Measurements from ENCODE around the gene KCNMA1.

KCNMA1 gene

DNA sequence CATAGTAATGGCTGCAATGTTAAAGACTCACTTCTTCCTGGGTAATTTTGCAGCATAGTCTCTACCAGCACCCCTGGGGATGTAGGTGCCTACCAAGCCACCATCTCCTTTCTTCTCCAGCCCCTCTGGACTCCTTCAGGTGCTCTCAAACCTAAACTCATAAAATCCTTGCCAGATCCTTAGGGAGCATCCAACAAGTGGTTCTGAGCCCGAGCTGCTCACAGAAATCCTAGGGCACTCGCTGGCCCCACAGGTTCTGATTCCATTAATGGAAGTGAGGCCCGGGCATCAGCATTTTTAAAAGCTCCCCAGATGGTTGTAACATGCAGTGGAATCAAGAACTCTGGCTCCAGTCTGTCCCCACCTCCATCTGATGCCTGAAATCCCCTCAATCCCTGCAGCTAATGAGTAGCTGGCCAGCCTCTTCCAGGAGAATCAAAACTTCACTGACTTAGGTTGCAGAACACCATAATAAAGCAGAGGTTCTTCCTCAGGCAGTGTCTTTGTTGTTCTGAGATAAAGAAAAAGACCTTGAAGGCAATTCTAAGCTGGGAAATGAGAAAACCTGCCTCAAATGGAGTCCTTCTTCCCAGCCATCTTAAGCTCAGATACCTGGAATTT is 336.8 kb downstream of the KCNMA1 start:
- H3K4me1 ChIP-seq (ENCODE audit: insufficient read depth, low read length), result no peaks in the 10 kb centered on the region
- no peaks in the 10 kb centered on the region for H3K36me3 ChIP-seq (ENCODE audit: insufficient read depth, low read length)
- H3K9me3 ChIP-seq (ENCODE audit: control insufficient read depth, insufficient read depth, low read length), result no peaks in the 10 kb centered on the region
- no peak overlapping the region for H3K9ac ChIP-seq (ENCODE audit: low read depth, low read length)

DNA sequence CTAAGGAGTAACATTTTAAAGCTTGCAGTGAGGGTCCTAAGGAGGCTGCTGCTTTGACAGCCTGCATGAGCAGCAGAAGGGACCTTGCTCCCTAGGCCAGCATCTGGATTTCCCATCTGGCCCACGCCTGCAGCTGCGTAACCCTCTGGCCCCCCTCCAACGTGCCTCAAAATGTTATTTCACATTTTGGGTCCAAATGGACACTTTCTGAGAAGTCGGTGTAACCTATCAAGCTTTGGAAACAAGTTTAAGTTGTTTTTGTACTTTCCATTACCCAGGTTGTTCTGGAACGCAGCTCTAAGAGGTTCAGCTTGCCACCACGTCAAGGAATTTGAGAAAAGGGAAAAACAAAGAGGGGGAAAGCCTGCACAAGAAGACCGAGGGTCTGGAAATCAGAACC is 338.3 kb downstream of the KCNMA1 start:
- Histone ChIP-seq H3K9ac (ENCODE audit: low read depth, low read length) (no peak overlapping the region), H3K4me1 (ENCODE audit: insufficient read depth, low read length) (no peaks in the 10 kb centered on the region), H3K36me3 (ENCODE audit: insufficient read depth, low read length) (no peaks in the 10 kb centered on the region), H3K9me3 (ENCODE audit: control insufficient read depth, insufficient read depth, low read length) (no peaks in the 10 kb centered on the region)

DNA sequence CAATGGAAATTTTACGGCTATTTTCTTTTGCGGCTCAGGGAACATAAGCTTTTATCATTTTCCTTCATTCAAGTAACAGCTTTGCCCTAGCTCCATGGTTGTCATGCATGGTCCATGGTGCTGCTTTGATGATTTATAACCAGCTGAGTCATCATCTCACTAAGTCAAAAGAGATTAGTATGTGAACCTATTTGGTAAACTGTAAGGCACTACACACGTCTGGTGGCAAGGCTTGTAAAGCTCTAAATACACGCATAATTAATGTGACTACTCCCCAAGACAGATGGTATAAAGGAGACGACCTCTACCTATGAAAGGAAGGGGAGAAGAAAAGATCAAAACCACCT is 340.2 kb downstream of the KCNMA1 start:
- H3K4me1 ChIP-seq (ENCODE audit: insufficient read depth, low read length), result no peaks in the 10 kb centered on the region
- H3K9ac ChIP-seq (ENCODE audit: low read depth, low read length), result no peak overlapping the region
- no peaks in the 10 kb centered on the region for H3K36me3 ChIP-seq (ENCODE audit: insufficient read depth, low read length)
- no peaks in the 10 kb centered on the region for H3K9me3 ChIP-seq (ENCODE audit: control insufficient read depth, insufficient read depth, low read length)

DNA sequence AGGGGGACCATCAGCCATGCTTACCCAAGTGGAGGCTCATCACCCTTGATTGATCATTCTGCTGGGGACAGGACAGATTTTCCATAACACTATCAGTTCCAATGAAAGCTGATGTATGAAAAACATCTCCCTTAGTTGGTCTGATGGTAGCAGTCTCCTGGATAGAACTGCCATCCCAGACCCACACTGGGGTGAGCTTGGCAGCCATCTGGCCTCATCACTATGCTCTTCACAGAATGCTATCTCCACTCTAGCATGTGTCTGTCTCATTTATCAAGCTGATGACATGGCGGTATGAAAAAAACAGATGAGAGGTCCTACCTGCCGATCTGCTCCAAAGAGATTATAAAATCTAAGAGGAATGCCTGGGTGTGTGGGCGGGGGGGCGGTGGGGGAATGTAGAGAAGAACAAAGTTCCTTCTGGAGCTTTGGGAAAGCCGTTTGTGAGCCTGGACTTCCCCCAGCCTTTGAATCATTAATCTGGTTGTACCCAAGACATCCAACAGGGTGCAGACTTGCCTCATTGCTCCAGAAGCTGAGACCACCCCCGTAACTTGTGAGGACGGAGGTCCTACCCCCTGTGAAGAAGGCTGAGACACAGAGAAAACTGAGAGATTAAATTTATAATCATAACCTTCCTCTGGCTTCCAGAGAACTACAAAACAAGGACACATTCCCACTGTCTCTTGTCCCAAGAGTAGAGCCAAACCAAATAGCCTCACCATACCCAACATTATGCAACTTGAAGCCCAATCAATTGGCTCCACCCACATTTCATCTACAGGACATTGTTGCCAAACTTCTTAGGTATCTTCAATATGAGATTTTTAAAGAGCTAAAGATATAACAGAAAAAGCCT is 340.8 kb downstream of the KCNMA1 start:
- H3K9me3 ChIP-seq (ENCODE audit: control insufficient read depth, insufficient read depth, low read length), result no peaks in the 10 kb centered on the region
- no peaks in the 10 kb centered on the region for H3K4me1 ChIP-seq (ENCODE audit: insufficient read depth, low read length)
- H3K9ac ChIP-seq (ENCODE audit: low read depth, low read length), result no peak overlapping the region
- no peaks in the 10 kb centered on the region for H3K36me3 ChIP-seq (ENCODE audit: insufficient read depth, low read length)

DNA sequence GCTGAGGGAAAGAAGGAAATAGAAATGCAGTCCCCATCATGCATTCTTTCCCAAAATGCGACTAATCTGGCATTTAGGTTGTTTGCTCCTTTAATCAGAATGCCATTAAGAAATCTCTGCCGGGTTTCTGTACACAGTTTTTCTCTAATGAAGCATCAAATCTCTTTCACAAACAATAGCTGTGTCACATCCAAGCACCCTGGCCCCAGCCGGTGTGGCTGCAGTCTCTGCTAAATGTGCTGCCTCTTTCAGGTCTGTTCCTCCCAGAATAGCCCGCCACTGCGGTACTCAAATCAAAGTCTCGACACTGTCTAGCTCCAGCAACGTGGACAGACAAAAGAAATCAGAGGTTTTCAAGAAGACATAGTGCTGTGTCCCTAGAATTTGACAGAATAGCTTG is 343.8 kb downstream of the KCNMA1 start:
- Histone ChIP-seq H3K9me3 (ENCODE audit: control insufficient read depth, insufficient read depth, low read length) (no peaks in the 10 kb centered on the region), H3K9ac (ENCODE audit: low read depth, low read length) (no peak overlapping the region), H3K4me1 (ENCODE audit: insufficient read depth, low read length) (peaks cover 19% of the 10 kb centered on the region; the same call in 1 of the 2 replicates), H3K36me3 (ENCODE audit: insufficient read depth, low read length) (no peaks in the 10 kb centered on the region)

DNA sequence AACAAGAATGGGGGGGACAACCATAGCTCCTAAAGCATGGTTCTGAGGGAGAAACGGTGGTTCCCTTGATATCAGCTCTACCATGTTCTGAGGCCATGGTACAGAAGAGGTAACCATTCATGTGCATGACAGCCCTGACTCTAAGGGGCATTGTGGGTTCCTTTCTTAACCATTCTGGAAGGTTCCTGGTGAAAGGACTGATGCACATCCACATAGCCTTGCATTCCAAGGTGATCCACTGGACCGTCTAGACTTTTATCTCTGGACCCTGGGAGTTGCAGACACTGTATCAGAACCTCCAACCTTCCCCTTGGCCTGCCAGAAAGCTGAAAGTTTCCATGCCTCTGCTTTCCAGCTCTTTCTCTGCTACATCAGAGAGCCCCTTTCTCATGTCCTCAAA is 344.3 kb downstream of the KCNMA1 start:
- H3K4me1 ChIP-seq (ENCODE audit: insufficient read depth, low read length), result peaks cover 20% of the 10 kb centered on the region; the same call in 1 of the 2 replicates

DNA sequence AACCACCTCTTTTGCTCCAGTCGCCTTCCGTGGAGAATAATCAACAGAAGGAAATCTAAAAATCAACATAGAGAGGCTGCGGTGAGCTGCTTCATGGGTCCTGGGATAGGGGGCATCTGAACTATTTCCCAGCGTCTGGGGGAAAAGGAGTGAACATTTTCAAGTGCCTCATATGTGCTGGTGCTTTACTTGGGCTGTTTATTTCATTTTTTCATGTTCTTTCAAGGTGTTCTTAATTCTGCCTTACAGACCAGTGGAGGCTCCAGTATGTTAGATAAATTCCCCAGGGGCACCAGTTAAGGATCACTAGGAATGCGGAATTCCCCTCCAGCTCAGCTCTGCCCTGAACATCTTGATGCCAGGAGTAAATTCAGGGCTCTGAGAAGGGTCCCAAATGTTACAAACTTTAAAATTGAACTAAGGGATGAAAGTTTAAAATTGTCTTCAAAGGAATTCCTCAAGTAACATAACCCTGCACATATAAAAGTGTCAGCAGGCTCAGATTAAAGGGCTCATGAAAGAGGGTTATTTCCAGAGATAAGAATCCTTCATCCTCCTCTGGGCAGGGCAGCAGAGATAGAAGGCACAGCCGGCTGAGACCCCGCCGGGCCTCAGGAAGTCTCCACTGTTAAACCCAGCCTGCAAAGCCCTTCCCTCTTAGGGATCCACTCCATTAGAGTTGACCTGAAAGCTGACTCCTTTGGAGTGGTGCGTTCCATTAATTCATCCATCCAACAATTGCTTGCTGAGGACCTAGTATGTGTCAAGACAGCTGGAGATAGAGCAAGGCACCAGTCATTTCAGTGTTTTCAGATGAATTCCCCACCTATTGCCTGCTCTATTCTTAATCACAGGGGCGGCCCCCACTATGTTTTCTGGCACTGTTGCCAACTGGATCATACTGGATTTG is 345.8 kb downstream of the KCNMA1 start:
- Histone ChIP-seq H3K4me1 (ENCODE audit: insufficient read depth, low read length) (peaks cover 25% of the 10 kb centered on the region; the same call in 1 of the 2 replicates), H3K9me3 (ENCODE audit: control insufficient read depth, insufficient read depth, low read length) (no peaks in the 10 kb centered on the region)

More for the DNA sequence above, 344.3 kb downstream of the KCNMA1 start:
- H3K36me3 ChIP-seq (ENCODE audit: insufficient read depth, low read length), result no peaks in the 10 kb centered on the region
- no peak overlapping the region for H3K9ac ChIP-seq (ENCODE audit: low read depth, low read length)
- H3K9me3 ChIP-seq (ENCODE audit: control insufficient read depth, insufficient read depth, low read length), result no peaks in the 10 kb centered on the region

DNA sequence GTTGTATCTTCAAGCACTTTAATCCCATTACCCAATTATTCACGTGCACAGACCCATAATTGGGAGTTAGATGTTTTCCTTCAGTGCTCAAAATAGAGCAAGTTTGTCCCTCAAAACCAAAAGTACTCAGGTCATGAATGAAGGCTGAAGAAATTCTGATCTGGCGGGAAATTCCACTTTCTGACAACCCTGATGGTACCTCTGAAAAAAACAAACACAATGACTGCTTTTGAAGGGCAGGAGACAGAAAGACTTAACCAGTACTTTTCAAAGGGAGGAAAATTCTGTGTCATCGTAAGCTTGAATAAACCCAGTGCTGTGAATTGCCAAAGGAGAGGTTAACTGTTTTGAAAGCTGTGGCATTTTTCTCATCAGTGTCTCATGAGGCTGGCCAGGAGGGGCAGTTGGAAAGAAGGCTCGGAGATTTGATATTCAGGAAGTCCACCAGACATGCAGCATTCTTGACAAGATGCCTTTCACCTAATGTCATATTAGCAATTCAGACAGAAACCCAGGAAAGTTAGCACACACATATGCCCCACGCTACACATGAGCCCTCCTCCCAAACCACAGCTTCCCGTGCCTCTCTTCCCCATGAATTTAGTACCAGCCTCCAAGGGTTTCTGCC is 347.0 kb downstream of the KCNMA1 start:
- no peaks in the 10 kb centered on the region for H3K9me3 ChIP-seq (ENCODE audit: control insufficient read depth, insufficient read depth, low read length)
- H3K9ac ChIP-seq (ENCODE audit: low read depth, low read length), result no peak overlapping the region
- H3K36me3 ChIP-seq (ENCODE audit: insufficient read depth, low read length), result no peaks in the 10 kb centered on the region
- peaks cover 28% of the 10 kb centered on the region; the same call in 1 of the 2 replicates for H3K4me1 ChIP-seq (ENCODE audit: insufficient read depth, low read length)

More for the DNA sequence above, 345.8 kb downstream of the KCNMA1 start:
- no peak overlapping the region for H3K9ac ChIP-seq (ENCODE audit: low read depth, low read length)
- no peaks in the 10 kb centered on the region for H3K36me3 ChIP-seq (ENCODE audit: insufficient read depth, low read length)

DNA sequence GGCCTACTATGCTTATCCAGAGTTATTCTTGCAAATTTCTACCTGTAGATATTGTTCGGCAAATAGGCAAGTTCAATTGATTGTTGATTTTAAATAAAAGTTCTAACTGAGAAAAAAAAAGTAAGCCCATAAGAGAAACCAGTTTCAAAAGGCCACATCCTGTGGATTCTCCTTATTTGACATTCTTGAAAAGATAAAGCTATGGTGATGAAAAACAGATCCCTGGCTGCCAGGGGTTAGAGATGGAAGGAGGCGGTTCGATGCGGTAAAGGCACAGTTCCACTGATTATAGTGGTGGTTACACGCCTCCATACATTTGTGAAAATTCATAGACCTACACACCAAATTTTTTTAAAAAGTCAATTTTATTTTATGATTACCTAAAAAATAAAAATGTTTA is 347.8 kb downstream of the KCNMA1 start:
- no peak overlapping the region for H3K9ac ChIP-seq (ENCODE audit: low read depth, low read length)
- H3K4me1 ChIP-seq (ENCODE audit: insufficient read depth, low read length), result peaks cover 28% of the 10 kb centered on the region; the same call in 1 of the 2 replicates
- H3K9me3 ChIP-seq (ENCODE audit: control insufficient read depth, insufficient read depth, low read length), result no peaks in the 10 kb centered on the region
- no peaks in the 10 kb centered on the region for H3K36me3 ChIP-seq (ENCODE audit: insufficient read depth, low read length)

DNA sequence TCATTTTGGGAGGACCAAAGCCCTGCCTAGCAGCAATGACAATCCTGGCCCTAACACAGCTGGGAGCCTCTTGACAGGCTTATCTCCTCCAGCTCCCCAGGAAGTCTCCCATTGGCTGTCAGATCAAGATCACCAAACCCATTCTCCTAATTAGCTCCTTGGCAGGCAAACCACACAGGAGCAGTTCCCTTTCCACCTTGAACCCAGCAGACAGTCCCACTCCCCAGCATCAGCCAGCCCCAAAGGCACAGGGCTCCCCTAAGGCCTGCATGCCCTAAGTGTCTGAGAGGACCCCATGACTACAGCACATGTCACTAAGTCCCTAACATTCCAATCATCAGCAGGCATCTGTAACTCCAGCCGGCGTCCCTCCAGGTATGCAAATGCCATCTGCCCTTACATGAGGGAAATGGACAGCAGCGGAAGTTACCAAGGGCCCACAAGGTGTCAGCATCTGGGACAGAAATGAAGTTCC is 348.5 kb downstream of the KCNMA1 start:
- H3K9ac ChIP-seq (ENCODE audit: low read depth, low read length), result no peak overlapping the region
- H3K4me1 ChIP-seq (ENCODE audit: insufficient read depth, low read length), result peaks cover 28% of the 10 kb centered on the region; the same call in 1 of the 2 replicates
- H3K36me3 ChIP-seq (ENCODE audit: insufficient read depth, low read length), result no peaks in the 10 kb centered on the region
- no peaks in the 10 kb centered on the region for H3K9me3 ChIP-seq (ENCODE audit: control insufficient read depth, insufficient read depth, low read length)

DNA sequence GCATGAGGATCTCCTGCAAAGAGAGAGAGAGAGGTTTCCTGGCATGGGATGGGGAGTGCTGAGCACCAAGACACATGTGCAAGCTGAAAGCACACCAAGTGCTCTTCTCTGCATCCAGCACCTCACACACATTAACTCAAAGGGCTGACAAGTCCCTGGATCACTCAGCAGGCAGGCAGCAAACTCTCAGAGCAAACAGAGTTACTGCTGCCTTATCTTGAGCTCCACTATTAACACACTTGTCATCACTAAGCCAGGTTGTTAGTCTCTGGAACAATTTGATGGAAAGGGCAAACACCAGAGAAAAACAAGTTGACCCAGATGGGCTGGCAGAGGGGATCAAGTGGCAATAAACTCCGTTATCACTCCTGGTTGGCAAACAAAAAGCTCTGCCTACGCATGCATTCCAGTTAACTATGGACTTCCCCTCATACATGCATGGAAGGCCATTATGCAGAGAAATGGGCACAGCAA is 349.9 kb downstream of the KCNMA1 start:
- no peaks in the 10 kb centered on the region for H3K36me3 ChIP-seq (ENCODE audit: insufficient read depth, low read length)
- no peaks in the 10 kb centered on the region for H3K9me3 ChIP-seq (ENCODE audit: control insufficient read depth, insufficient read depth, low read length)
- peaks cover 28% of the 10 kb centered on the region; the same call in 1 of the 2 replicates for H3K4me1 ChIP-seq (ENCODE audit: insufficient read depth, low read length)
- no peak overlapping the region for H3K9ac ChIP-seq (ENCODE audit: low read depth, low read length)

DNA sequence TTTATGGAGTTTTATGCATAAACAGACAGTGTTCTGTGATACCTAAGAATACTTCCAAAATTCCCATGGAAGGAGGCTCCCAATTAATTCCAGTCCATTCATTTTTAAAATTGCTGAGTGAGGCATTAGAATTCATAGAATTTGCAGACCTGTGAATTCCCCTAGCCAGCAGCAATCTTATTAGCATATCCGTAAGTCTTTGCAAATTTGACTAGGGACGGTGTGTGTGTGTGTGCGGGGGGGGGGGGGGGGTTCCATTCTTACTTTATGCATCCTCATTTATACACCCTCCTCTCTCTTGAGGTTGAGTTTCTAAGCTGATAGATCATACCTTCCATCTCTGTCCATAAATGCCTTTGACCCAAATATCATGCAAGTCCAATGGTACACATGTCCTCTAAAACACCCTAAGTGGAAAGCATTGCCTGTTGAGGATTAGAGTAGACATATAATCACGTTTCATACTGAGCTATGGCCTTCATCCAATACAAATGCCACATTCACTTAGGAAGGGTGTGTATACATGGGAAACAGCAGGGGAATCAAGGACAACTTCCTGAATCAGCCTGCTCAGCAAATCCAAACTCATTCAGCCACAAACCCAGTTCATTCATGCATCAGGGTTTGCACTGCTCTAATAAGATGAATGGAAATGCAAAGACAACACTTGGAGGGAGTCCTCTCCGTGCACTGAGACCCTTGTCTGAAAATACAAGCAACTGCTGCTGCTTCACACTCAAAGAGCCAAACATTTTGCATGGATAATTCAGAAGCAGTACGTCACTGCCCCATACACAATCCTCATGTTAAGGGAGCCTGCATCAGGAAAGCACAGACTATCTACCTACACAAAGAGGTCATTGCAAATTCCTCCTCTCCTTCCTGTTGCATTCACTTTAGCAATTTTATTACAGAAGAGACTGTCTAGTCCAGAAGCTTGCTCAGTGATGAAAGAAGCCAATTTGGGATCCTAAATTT is 350.8 kb downstream of the KCNMA1 start:
- peaks cover 28% of the 10 kb centered on the region; the same call in 1 of the 2 replicates for H3K4me1 ChIP-seq (ENCODE audit: insufficient read depth, low read length)
- H3K36me3 ChIP-seq (ENCODE audit: insufficient read depth, low read length), result no peaks in the 10 kb centered on the region
- no peak overlapping the region for H3K9ac ChIP-seq (ENCODE audit: low read depth, low read length)
- H3K9me3 ChIP-seq (ENCODE audit: control insufficient read depth, insufficient read depth, low read length), result no peaks in the 10 kb centered on the region
